NCI-H1436 (cell line): ENCODE results near the gene APBA1.

Experiments
- DNase-seq: peaks from one replicate; lab custom pipeline; 2025; lab: John Stamatoyannopoulos, UW

Gene APBA1

GRCh38 chr9:69657269-69657668, 14.9 kb downstream of the APBA1 start:
- no peak for DNase-seq

- no peak for DNase-seq
These were observed 17.1 kb downstream of the APBA1 start for GRCh38 chr9:69655065-69655464.

GRCh38 chr9:69653261-69653660, 18.9 kb downstream of the APBA1 start:
- no peak for DNase-seq

DNA sequence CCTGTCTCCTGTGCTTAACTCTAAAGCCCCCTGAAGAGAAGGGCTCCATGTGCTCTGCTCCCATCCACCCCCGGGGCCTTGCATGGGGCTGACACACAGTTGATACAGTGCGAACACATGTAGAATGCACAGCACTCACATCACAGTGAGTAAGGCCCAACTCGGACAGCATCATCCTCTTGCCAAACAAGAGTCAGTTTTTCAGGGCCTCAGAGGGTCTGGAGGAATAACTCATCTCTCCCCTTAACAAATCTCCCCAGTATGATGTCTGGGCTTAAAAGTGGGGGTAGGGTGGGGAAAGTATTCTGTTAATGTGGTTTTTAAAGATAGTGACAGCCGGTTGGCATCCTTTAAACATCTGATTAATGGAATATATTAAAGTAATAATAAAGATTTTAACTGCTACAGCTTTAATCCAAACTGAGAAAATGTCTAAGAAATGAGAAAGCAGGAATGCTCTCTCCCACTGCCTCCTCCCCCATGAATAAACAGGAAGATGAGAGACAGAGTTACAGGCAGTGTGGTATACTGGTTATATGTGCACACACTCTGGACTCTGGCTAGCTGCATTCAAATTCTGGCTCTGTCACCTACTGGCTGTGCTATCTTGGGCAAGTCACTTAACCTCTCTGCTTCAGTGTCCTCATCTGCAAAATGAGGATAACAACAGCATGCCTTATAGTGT, 22.5 kb downstream of the APBA1 start:
- no peak for DNase-seq

- no peak for DNase-seq
These were observed 24.4 kb downstream of the APBA1 start for GRCh38 chr9:69647804-69648203.

DNA sequence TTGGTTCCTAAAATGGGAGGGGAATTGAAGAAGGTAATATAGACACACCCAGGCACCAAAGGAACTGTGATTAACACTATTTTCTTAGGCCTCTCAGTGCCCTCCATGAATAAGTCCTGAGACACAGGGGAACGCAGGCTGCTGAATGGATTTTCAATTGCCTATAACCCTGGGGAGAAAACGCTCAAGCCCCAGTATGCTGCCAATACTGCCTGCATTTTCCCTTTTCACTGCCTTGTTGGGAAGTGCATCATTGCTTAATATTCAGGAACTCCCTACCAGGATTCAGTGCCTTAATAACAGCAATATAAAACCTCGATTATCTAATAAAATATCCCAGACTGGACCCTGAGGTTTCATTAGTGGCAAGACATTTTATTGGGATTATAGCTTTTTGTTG, 25.4 kb downstream of the APBA1 start:
- DNase-seq = no peak

DNA sequence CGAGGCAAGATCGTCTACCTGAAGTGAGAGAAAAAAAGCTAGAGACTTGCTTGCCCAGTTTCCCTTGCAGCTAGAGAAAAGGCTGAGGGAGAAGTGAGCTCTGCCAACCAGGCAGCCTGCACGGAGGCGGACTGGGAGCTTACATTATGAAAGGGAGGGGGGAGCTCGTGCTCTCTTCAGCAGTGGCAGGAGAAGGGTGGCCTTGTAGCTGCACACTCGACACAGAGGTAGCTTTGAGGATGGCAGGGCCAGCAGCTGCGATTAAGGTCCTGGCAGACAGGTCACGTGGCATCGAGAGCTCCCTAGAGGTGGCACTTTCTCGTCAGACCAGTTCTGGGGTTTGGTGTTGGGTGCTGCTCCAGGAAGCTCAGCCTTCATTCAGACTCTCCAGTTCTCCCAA, 26.7 kb downstream of the APBA1 start:
- peak; percentile 72 for DNase-seq

- no peak for DNase-seq
These were observed 29.1 kb downstream of the APBA1 start for GRCh38 chr9:69643098-69643497.

DNA sequence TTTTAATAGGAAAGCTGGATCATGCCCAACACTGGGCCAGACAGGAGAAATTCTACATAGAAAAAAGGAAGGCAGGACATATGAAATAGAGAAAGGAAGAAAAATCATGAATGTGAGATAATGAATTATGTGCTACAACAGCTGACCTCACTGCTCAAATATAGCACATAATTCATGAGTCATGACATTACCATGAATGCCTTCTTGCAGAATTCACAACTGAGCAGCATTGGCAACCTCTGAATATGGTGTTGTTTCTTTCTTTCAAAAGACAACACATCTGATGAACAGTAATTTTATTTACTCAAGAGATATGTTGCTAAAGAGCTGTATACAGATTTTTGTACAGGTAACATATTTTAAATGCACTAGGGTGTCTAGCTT, 34.4 kb downstream of the APBA1 start:
- no peak for DNase-seq

DNA sequence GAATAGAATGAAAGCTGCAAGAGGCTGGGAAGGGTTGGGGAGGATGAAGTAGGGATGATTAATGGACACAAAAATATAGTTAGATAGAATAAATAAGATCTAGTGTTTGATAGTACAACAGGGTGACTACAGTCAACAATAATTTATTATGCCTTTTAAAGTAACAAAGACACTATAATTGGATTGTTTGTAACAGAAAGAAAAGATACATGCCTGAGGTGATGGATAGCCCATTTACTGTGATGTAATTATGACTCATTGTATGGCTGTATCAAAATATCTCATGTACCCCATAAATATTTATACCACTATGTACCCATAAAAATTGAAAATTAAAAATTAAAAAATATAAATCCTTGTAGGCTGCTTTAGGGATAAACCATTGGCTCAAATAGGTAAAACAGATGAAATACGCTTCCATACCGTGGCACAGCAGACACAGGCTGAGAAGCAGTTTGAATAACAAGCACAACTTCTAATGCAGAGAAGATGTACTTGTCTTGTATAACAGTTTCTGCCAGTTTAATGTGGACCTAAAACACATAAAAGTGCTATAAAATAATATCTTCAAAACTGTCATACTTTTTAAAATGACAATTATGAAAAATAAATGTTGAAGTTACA, 34.9 kb downstream of the APBA1 start:
- DNase-seq = no peak

DNA sequence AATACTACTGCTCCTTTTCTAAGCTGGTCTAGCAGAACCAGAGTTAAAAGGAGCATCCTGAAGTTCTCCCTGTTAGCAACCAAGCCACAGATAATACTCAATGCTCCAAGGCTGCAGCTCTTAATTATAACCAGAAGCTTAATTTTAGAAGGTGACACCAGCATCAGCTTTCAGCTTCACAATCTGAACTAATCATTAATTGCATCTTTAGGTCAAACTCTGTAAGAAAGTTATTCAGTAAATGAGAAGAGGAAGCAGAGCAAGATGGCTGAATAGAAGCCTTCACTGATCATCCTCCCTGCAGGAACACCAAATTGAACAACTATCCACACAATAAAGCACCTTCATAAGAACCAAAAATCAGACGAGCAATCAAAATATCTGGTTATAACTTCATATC, 38.5 kb downstream of the APBA1 start:
- no peak for DNase-seq

GRCh38 chr9:69632768-69633167, 39.4 kb downstream of the APBA1 start:
- no peak for DNase-seq

- DNase-seq = no peak
These were observed 44.9 kb downstream of the APBA1 start for GRCh38 chr9:69627281-69627680.

DNA sequence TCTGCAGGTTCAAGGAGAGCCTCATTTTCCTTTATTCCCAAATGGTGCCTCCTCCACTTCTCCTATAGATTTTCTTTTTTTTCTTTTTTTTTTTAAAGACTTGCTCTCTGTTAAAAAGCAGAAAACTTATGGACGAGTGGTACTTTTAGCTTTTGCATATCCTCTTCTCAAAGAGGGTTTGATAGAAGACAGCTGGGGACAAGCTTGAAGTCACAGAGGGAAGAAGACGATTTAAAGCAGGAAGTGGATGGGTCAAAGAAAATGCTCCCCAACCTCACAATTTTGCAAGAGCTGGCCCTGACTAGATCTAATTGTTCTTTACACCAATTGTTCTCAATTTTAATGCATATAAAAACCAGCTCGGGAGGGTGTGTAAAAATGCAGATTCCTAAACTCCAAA, 48.9 kb downstream of the APBA1 start:
- DNase-seq = no peak

- DNase-seq = no peak
These were observed 49.5 kb downstream of the APBA1 start for GRCh38 chr9:69622676-69623075.

DNA sequence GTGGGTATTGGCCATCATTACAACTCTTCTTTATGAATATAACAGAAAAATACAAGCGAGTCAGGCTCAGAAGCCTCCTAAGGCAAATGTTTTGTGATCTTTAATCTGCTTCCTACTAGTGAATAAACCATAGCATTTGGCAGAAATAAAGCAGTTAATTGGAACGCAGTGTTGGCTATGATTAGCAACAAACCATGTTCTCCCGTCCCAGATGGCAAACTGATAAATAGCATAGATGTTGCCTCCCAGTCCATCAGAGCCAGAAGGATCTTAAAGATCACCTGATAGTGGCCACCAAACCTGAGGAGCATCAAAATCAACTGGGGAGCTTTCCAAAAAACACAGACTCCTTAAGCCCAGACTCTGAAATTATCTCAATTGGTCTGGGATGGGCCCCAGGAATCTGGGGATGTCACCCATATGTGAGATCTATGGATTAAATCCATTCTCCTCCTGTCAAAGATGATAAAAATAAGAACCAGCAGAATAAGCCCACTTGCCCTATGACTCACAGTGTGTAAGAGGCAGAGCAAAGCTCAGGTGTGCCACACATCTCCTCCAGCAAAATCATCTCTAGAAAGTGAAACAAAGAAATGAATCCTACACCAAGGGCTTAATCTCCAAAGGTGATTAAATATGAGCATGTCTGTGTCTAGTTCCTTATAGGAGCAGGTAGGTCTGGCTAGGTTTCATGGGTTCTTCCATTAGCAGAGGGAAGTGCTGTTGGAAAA, 50.3 kb downstream of the APBA1 start:
- DNase-seq = no peak

GRCh38 chr9:69620731-69621130, 51.4 kb downstream of the APBA1 start:
- DNase-seq = no peak

DNA sequence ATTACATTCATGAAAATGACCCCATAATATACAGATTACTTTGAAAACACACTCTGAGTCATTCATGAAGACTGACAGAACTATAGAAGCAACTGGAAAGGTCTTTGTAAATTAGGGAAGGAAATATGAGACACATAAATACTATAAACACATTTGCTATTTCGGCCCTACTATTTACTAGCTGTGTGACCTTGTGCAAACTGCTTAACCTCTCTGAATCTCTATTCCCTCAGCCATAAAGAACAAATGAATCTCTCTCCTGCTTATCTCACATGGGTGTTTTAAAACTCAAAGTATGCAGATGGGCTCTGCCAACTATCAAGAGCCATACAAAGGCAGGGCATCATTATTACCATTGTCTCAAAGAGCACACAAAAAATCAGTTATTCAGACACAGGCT, 52.9 kb downstream of the APBA1 start:
- no peak for DNase-seq

- no peak for DNase-seq
These were observed 55.2 kb downstream of the APBA1 start for GRCh38 chr9:69617006-69617405.

DNA sequence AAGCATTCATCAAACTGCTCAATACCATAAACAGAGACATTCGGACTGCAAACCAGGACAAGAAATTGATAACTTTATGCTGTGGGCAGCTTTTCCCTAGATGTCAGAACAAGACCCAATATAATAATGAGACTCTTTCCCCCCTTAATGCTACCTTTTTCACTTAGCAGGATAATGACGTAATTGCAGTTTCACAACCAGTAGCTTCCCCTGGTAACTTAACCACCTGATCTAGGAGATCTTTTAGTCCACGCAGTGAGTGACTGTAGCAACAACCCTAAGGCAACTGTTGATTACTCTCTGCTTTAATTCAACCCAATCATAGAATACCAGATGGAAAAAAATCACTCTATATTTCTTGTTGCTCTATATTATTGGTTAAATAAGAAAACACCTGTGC, 56.3 kb downstream of the APBA1 start:
- no peak for DNase-seq

DNA sequence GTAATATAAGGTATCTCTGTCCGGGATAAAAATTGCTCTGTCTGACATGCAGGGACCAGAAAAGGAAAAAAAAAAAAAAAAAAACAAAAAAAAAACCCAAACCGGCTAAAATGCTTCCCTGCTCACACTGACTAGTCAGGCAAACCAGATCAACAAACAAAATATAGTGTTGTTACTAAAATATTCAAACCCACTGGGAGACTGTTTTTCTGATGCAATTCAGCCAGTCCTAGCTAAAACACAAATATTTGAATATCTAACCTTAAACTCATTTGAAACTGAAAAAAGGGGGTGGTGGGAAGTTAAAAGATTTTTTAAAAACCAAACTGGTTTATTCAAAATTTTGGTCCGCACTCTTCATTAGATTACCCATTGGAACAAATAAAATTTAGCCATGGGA, 61.0 kb downstream of the APBA1 start:
- DNase-seq = no peak

- no peak for DNase-seq
These were observed 63.0 kb downstream of the APBA1 start for GRCh38 chr9:69609156-69609555.

- DNase-seq = no peak
These were observed 66.1 kb downstream of the APBA1 start for GRCh38 chr9:69606089-69606488.

GRCh38 chr9:69605406-69605805, 66.8 kb downstream of the APBA1 start:
- DNase-seq = no peak
